Activated CD4-positive, alpha-beta T cell treated with anti-CD3 and anti-CD28 coated beads for 1 hour (primary cell): ENCODE results near the gene TADA2B.
A peak's percentile ranks its signal among the peaks of the same experiment; 100 is the strongest.

Experiments used
- DNase-seq: peaks from one replicate; pipeline ENCODE4 v3.0.0-alpha.2; 2020

TADA2B gene

DNA sequence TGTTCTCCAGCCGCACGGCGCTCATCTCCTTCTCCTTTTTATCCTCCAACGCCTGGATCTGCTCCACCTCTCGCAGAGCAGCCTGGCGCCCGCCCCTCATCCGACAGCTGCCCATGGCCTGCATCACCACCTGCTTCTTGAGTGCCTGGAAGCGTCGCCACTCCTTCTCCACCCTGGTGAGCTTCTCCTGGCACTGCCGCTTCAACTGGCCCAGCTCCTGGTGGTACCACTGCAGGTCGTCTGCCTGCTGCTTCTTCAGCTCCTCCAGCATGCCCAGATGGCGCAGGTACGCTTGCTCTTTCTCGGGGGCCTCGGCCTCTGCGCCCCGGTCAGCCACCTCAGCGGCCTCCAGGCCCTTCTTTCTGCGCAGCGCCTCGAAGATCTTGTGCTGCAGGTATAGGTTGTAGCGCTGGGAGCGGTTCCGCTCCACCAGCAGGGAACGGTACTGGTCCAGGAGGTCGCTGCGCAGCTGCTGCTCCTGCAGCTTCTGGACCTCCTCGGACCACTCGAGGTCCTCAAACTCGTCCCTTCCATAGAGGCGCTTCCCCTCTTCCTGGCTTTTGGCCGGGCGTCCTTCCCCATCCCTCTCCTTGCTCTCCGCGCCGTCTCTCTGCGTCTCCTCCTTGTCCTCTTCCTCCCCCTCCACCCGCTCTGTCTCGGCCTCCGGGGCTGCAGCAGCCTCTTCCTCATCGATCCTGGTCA is 1.2 kb upstream of the TADA2B start:
- no peak for DNase-seq

- DNase-seq: peak; percentile 86
Measured at GRCh38 chr4:7042503-7043283, 479 bp upstream of the TADA2B start.

DNA sequence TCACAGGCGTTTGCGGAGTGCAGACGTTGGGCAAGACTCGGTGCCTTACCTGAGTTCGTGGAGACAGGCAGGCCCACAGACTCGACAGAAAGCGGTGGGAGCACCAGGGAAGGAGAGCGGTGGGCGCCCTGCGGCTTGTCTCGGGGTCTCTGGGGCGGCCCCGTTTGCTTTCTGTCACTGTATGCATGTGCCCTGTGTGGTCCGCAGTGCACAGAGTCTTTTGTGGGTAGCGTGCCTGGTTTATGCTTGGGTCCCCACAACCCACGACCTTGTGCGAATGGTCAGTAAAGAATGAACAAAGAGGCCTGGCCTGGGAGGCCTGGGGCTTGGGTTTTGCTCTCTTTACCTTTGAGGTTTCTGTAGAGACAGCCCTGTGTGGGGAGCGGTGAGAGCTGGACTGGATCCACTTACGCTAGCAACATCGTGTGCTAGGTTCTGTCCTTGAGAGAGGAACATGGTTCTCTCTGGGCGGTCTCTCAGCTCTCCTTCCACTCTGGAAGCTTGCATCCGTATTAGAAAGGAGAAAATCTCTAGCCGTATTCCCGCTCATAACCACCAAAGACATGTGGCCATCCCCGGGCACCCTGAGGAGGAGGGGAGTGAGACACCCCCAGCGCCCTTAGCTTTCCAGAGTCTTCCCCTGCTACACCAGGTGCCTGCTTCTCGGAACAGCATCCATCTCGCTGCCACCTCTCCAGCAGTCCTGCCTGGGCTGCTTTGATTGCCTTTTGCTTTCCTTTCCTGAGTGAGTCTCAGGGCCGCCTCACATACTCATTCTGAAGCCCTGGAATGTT is 1.2 kb downstream of the TADA2B start:
- DNase-seq: no peak

- DNase-seq: no peak
Measured at GRCh38 chr4:7045553-7045952, 2.4 kb downstream of the TADA2B start.

DNA sequence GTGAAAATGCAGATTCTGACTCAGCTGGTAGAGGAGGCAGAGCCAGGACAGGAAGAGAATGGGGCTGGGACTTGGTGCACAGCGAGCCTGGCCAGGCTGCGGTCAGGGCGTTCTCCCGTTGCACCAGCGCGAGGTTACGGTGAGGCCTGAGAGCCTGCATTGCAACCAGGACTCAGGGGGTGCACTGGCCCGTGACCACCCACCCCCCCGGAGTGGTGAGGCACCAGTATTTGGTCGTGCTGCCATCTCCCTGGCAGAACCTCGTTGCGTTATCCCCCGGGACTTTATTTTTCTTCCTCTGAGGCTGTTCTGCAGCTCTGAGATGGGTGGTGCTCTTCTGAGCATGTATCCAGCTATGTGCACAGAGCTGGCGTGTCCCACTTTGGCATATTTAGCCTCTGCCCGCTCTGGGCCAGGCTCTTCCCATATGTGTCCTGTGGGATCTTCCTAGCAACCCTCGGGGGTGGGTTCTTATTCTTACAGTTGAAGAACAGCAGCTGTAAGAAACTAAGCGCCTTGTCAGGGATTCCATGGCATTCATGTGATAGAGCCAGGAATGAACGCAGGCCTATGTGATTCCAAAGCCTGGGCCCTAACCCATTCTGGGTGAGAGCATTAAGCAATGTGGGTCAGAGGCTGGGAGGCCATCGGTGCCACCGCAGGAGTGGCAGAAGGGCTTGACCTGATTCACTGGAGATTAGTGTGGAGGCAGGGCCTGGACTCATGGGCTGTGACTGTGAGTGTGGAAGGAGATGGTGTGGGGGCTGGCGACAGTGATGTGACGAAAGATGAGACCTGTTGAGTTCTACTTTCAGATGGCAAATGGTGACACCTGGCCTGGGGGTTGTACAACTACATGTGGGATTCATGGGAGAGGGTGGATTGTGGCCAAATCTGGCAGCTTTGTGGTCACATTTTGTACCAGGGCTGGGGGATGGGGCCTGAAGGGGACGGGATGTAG is 3.1 kb downstream of the TADA2B start:
- no peak for DNase-seq

- DNase-seq: no peak
Measured at GRCh38 chr4:7046971-7047370, 3.8 kb downstream of the TADA2B start.

GRCh38 chr4:7048642-7049041 is 5.5 kb downstream of the TADA2B start:
- no peak for DNase-seq

DNA sequence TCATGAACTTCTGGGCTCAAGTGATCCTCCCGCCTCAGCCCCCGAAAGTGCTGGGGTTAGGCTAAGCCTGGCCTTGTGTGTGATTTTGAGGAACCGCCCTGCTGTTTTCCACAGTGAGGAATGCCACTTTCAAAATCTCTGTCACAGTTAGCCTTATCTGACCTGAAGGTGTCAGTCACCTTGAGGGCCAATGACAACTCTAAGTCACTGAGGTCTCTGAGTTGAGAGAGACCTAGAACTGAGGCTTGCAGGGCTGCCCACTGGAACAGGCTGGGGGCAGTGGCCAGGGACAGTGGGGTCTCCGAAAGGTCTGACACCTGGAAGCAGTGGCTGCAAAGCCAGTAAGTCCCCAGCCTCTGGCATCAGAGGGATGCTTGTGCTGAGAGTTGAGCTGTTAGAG is 6.1 kb downstream of the TADA2B start:
- DNase-seq: no peak

DNA sequence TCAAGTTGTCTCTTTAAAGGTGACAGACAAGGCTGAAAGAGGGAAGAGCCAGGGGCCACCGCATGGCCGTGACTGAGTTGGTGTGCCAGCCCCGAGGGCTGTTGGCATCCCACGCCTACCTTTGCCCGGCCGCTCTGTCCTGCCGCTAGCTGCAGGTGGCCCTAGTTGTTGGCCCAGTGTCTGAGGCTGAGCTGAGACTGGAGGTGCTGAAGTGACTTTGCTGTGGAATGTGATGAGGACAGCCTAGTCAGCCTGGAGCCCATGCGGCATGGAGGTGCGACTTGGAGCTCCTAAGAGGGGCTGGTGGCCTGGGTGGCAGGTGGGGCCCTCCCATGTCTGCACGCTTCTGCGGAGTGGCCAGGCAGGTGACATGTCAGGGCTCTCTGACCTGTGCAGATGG is 6.6 kb downstream of the TADA2B start:
- no peak for DNase-seq

GRCh38 chr4:7050481-7051143 is 7.4 kb downstream of the TADA2B start:
- DNase-seq: no peak

GRCh38 chr4:7051144-7051495 is 7.9 kb downstream of the TADA2B start:
- DNase-seq: no peak

DNA sequence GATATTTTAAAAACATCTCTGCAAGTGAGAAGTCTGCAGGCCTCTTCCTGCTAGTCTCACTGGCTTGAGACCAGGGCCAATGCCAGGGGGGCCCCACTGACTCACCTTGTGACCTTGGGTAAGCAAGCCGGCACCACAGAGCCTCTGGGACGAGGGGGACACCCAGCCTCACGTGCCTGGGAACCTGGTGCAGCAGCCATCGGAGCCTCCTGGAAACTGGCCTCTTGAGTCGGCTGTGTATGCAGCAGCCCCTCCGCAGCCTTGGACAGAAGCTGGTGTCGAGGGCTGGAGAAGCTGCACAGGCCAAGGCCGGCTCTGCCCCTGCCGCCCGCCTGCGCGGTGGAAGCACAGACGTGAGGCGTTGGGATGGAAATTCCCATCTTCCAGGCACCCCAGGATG is 8.7 kb downstream of the TADA2B start:
- no peak for DNase-seq

- no peak for DNase-seq
Measured at GRCh38 chr4:7052313-7052712, 9.1 kb downstream of the TADA2B start.

DNA sequence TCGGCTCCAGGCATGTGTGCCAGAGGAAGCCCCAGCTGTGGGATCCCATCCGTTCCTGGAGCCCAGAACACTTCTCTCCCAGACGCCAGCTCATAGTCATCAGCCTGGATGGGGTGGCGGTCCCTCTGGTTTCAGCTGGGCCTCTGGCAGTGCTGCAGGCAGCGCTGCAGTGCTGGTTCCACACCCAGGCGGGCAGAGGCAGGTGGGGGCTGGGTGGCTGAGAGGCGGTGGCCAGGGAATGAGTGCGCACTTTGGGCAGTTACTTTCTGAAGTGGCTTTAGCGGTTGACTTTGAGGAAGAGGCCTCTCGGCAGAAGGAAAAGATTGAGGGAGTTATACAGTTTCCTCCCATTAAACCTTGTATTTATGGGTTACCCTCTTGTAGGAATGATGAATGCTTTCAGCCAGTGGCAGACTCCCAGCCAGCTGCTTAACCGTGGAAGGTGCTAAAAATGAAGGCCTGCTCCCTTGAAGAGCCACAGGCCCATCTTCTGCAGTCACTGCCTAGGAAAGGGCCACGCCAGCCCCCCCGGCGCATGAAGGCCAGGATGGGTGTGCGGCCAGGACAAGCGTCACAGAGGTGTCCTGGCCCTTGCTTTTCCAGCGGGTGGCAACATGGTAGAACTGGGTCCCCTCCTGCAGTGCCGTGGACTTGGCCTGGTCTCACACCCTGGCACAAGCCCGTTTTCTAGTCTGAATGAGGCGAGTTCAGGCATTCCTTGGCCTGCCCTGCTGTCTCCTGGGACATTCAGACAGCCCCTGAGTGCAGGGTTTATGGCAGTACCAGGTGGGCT is 9.9 kb downstream of the TADA2B start:
- no peak for DNase-seq

- DNase-seq: no peak
Measured at GRCh38 chr4:7054106-7054880, 11.1 kb downstream of the TADA2B start.

DNA sequence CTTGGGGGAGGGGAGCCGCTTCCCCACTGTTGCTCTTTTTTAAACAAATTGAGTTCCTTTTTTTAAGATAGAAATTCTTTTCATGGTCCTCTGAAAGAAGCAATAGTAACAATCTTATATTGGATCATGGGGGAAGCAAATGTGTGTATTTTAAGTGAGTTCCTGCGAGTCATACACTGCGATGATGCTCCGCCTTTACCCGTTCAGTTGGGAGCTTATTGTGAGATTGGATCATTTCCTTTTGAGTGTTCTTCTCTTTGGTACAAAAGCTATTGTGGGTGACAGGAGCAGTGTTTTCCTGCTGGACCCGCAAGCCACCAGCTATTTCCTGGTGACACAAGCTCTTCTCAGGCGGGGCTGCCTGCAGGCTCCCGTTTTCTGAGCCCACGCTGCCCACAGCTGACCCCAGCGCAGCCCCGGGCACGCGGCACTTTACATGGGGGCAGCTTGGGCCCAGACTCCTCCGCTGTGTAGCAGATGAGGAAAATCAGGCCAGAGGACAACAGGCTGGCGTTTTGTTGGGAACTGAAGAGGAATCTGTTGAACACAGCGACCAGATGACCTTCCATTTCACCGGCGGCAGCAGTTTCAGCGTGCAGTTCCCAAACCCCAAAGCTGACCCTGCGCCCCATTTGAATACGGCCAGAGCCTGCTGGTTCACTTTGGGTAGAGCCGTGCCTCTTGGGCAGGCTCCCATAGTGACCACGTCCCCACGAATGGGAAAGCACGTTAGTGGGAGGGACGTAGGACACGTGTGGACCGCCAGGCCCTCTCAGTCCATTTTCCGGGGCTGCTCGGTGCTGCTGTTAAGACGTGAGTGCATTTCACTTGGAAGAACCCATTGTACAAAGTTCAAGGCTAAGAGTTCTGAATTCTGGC is 12.2 kb downstream of the TADA2B start:
- DNase-seq: no peak

GRCh38 chr4:7055990-7056325 is 12.8 kb downstream of the TADA2B start:
- no peak for DNase-seq

DNA sequence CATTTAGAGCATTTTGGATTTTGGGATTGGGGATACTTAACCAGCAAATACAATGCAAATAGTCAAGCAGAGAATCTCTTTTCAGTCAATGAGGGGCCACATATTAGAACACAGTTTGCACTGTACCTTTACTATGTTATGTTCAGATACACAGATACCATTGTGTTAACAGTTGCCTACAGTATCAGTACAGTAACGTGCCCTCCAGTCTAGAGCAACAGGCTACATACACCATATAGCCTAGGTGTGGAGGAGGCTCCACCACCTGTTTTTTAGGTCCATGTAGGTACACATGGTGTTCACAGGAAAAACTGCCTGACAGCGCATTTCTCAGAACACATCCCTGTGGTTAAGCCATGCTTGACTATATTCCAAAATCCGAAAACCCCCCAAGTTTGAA is 15.6 kb downstream of the TADA2B start:
- DNase-seq: no peak

GRCh38 chr4:7059662-7060061 is 16.5 kb downstream of the TADA2B start:
- DNase-seq: no peak
